ENCODE results near the gene CCDC85A. TPM values are rescaled to one million over a fixed set of nuclear protein-coding genes. Genes with fewer than 3 reads are reported as not detected.

CCDC85A gene
- total and polyA plus RNA-seq, 2 experiments from 2014 or later: 2.5 to 3.3 TPM

DNA sequence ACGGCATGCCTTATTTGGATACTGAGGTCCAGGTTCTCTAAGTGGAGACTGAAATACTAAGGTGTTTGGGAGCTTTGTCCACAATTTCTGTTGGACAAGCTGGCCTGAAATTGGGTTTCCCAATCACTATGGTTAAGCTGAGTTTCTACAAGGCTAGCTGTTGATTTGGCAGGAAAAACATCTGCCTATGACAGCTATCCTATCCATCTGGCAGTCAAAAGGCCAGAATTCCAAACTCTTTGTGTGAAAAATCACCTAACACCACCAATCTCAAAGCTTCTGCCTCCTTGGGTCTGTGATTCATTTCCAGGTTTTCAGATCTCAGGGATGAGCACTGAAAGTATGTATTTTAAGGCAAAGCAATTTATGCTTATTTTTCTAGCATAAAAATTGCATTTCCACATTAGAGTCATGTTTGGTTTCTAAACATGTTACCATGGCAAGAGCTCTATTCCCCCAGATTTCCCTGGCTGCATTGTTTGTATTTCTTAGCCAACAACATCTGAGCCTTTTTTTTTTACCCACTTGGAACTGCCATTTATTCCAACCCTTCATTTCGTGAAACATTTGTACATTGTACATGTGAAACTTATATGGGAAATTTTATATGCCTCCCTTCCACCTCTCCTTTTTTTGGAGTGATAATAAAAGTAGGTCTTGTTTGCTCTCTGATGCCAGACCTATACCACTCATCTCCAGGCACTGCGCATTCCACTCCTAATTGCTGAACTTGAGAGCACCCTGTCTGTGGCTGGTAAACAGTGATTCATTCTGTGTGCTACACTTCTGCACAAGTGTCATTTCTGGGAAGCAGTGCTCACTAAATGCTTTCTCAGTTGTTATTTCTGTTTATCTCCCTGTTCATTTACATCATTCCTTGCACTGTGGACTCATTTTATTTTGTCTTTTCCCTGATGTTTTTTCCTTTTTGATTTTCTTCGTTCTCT, 15.9 kb upstream of the CCDC85A start:
- Histone ChIP-seq H3K4me2 (no peak overlapping the region), H3K27me3 (no peaks in the 10 kb centered on the region), H3K4me1 (ENCODE audit: insufficient read depth) (no peaks in the 10 kb centered on the region), H3K79me2 (no peaks in the 10 kb centered on the region), H3K36me3 (replicated peaks; ENCODE audit: insufficient read depth, low read depth) (no peaks in the 10 kb centered on the region), H3K9me2 (replicated peaks; ENCODE audit: insufficient read depth) (no peaks in the 10 kb centered on the region), H2AFZ (no peak overlapping the region), H4K20me1 (ENCODE audit: insufficient read depth, poor library complexity, severe bottlenecking) (no peaks in the 10 kb centered on the region), H3K9me3 (ENCODE audit: low read depth) (no peaks in the 10 kb centered on the region), H3K4me3 (no peak overlapping the region), H3K27ac (peak overlapping the region; percentile 19)
- DNase-seq (ENCODE audit: low spot score): peak; percentile 40
- 64% methylated on average over 4 of the region's 4 CpGs for WGBS (ENCODE audit: low lambda C conversion rate, missing lambda C conversion rate)
- TF ChIP-seq, protein P1, sequence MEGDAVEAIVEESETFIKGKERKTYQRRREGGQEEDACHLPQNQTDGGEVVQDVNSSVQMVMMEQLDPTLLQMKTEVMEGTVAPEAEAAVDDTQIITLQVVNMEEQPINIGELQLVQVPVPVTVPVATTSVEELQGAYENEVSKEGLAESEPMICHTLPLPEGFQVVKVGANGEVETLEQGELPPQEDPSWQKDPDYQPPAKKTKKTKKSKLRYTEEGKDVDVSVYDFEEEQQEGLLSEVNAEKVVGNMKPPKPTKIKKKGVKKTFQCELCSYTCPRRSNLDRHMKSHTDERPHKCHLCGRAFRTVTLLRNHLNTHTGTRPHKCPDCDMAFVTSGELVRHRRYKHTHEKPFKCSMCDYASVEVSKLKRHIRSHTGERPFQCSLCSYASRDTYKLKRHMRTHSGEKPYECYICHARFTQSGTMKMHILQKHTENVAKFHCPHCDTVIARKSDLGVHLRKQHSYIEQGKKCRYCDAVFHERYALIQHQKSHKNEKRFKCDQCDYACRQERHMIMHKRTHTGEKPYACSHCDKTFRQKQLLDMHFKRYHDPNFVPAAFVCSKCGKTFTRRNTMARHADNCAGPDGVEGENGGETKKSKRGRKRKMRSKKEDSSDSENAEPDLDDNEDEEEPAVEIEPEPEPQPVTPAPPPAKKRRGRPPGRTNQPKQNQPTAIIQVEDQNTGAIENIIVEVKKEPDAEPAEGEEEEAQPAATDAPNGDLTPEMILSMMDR (IDR thresholded peaks at IDR 0.05; ENCODE audit: poor library complexity): no peak
- TF ChIP-seq EZH2phosphoT487 (IDR thresholded peaks at IDR 0.05; ENCODE audit: low read depth, severe bottlenecking, unreplicated experiment) (no peak), EZH2 (IDR thresholded peaks at IDR 0.05; ENCODE audit: borderline replicate concordance) (no peak)

DNA sequence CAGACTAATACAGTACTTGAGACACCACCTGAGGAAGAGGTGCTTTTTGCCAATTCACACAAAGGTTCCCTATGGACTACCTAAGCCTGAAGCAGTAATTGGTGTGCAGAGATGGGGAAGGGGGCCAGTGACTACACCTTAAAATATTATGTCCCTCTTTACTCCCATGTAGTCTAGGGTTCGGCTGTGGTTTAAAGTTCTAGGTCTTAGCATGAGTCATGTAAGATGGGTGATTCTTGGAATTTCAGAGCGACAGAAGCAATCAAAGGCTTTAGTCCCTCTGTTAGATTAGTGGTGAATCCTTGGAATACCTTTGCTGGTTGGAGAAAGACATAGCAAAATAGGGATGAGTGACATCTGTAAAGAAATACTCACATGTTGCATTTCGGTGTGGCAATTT, 14.3 kb upstream of the CCDC85A start:
- Histone ChIP-seq H4K20me1 (ENCODE audit: insufficient read depth, poor library complexity, severe bottlenecking) (no peaks in the 10 kb centered on the region), H3K4me2 (no peak overlapping the region), H3K27me3 (no peaks in the 10 kb centered on the region), H2AFZ (no peak overlapping the region), H3K9me3 (ENCODE audit: low read depth) (no peaks in the 10 kb centered on the region), H3K9me2 (replicated peaks; ENCODE audit: insufficient read depth) (no peaks in the 10 kb centered on the region), H3K79me2 (no peaks in the 10 kb centered on the region), H3K4me1 (ENCODE audit: insufficient read depth) (no peaks in the 10 kb centered on the region), H3K36me3 (replicated peaks; ENCODE audit: insufficient read depth, low read depth) (no peaks in the 10 kb centered on the region), H3K27ac (no peak overlapping the region), H3K4me3 (no peak overlapping the region)
- WGBS (ENCODE audit: low lambda C conversion rate, missing lambda C conversion rate): 81% methylated on average over 3 of the region's 3 CpGs
- TF ChIP-seq EZH2phosphoT487 (IDR thresholded peaks at IDR 0.05; ENCODE audit: low read depth, severe bottlenecking, unreplicated experiment): no peak
- TF ChIP-seq, protein P1 (IDR thresholded peaks at IDR 0.05; ENCODE audit: poor library complexity): no peak
- TF ChIP-seq EZH2 (IDR thresholded peaks at IDR 0.05; ENCODE audit: borderline replicate concordance): no peak
- no peak for DNase-seq (ENCODE audit: low spot score)

DNA sequence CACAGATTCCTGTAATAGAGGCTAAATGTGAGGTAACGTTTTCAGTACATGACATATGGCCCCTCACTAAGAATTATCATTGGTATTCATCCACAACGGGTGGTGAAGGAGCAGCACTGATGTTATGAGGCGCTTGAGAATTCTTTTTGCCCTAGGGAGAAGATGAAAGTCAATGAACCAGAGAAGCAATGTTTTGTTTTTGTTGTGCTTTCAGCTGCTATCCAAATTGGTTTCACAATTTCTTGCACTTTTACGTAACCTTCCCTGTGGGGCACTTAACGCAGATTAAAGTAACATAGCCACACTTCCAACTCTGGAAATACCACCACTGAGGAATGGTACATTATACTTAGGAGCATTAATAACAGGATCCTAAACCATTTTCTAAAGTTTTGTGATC, 13.3 kb upstream of the CCDC85A start:
- H3K9me2 ChIP-seq (replicated peaks; ENCODE audit: insufficient read depth): no peaks in the 10 kb centered on the region
- no peaks in the 10 kb centered on the region for H3K27me3 ChIP-seq
- no peak overlapping the region for H3K4me3 ChIP-seq
- no peak for DNase-seq (ENCODE audit: low spot score)
- 87% methylated on average over 5 of the region's 5 CpGs for WGBS (ENCODE audit: low lambda C conversion rate, missing lambda C conversion rate)
- H3K27ac ChIP-seq: no peak overlapping the region
- no peaks in the 10 kb centered on the region for H3K4me1 ChIP-seq (ENCODE audit: insufficient read depth)
- no peaks in the 10 kb centered on the region for H3K36me3 ChIP-seq (replicated peaks; ENCODE audit: insufficient read depth, low read depth)
- no peak overlapping the region for H2AFZ ChIP-seq
- no peaks in the 10 kb centered on the region for H3K79me2 ChIP-seq
- no peaks in the 10 kb centered on the region for H4K20me1 ChIP-seq (ENCODE audit: insufficient read depth, poor library complexity, severe bottlenecking)
- no peak overlapping the region for H3K4me2 ChIP-seq
- TF ChIP-seq, protein P1 (IDR thresholded peaks at IDR 0.05; ENCODE audit: poor library complexity): no peak
- TF ChIP-seq EZH2phosphoT487 (IDR thresholded peaks at IDR 0.05; ENCODE audit: low read depth, severe bottlenecking, unreplicated experiment) (no peak), EZH2 (IDR thresholded peaks at IDR 0.05; ENCODE audit: borderline replicate concordance) (no peak)
- no peaks in the 10 kb centered on the region for H3K9me3 ChIP-seq (ENCODE audit: low read depth)
